Neural progenitor cell (in vitro differentiated cells): ENCODE measurements around the gene KDF1. TPM values are rescaled to one million over a fixed set of nuclear protein-coding genes. Genes with fewer than 3 reads are reported as not detected.

ENCODE experiments used
- DNase-seq: peaks from one replicate; pipeline ENCODE4 v3.0.0-alpha.2; 2016; ENCODE audit warnings: low spot score
- H2AFZ ChIP-seq: fragments of 200-600 bp; sonication (generic); replicated peaks from 2 replicates; pipeline ENCODE4 v1.6.1; 2016; ENCODE audit warnings: antibody characterized with exemption
- H3F3A ChIP-seq: fragments of 200-600 bp; sonication (generic); 2 replicates; pipeline ENCODE4 v1.6.1; 2016; ENCODE audit warnings: antibody characterized with exemption, low read depth
- H3K27ac ChIP-seq: fragments of 200-600 bp; sonication (generic); 2 replicates; pipeline ENCODE4 v1.5.1; 2016; ENCODE audit warnings: mild to moderate bottlenecking
- H3K27me3 ChIP-seq: fragments of 200-600 bp; sonication (generic); 2 replicates; pipeline ENCODE4 v1.6.1; 2016; ENCODE audit warnings: mild to moderate bottlenecking, moderate library complexity
- H3K36me3 ChIP-seq: fragments of 200-600 bp; sonication (generic); 2 replicates; pipeline ENCODE4 v1.5.1; 2016
- H3K4me1 ChIP-seq: fragments of 200-600 bp; sonication (generic); 2 replicates; pipeline ENCODE4 v1.6.1; 2016; ENCODE audit warnings: mixed run types
- H3K4me2 ChIP-seq: fragments of 200-600 bp; sonication (generic); 2 replicates; pipeline ENCODE4 v1.6.1; 2016
- H3K4me3 ChIP-seq: fragments of 200-600 bp; sonication (generic); 2 replicates; pipeline ENCODE4 v1.5.1; 2016
- H3K79me2 ChIP-seq: fragments of 200-600 bp; sonication (generic); 2 replicates; pipeline ENCODE4 v1.6.1; 2016; ENCODE audit warnings: low read depth
- H3K9ac ChIP-seq: fragments of 200-600 bp; sonication (generic); 2 replicates; pipeline ENCODE4 v1.6.1; 2016
- H3K9me3 ChIP-seq: fragments of 200-600 bp; sonication (generic); 2 replicates; pipeline ENCODE4 v1.5.1; 2016; ENCODE audit warnings: low read depth
- H4K20me1 ChIP-seq: fragments of 200-600 bp; sonication (generic); 2 replicates; pipeline ENCODE4 v1.6.1; 2016; ENCODE audit warnings: low read depth
- H3K27ac Mint-ChIP-seq: 3 replicates; pipeline ENCODE4 v1.8.0; 2021; ENCODE audit warnings: mixed read lengths
- H3K27me3 Mint-ChIP-seq: 2 replicates; pipeline ENCODE4 v1.8.0; 2022; ENCODE audit warnings: low read depth, mild to moderate bottlenecking, inconsistent platforms, moderate library complexity, mixed read lengths; ENCODE audit not compliant: insufficient read depth
- H3K36me3 Mint-ChIP-seq: 3 replicates; pipeline ENCODE4 v1.8.0; 2021; ENCODE audit warnings: mixed read lengths
- H3K4me1 Mint-ChIP-seq: 3 replicates; pipeline ENCODE4 v1.8.0; 2021; ENCODE audit warnings: mixed read lengths
- H3K4me3 Mint-ChIP-seq: 3 replicates; pipeline ENCODE4 v1.8.0; 2021; ENCODE audit warnings: mild to moderate bottlenecking, moderate library complexity, mixed read lengths
- H3K9me3 Mint-ChIP-seq: 3 replicates; pipeline ENCODE4 v1.8.0; 2020; ENCODE audit warnings: mixed read lengths
- EZH2 ChIP-seq: fragments of 200-600 bp; sonication (generic); IDR thresholded peaks from 2 replicates; pipeline ENCODE4 v1.6.1; 2017; ENCODE audit warnings: antibody characterized with exemption, mild to moderate bottlenecking, moderate library complexity
- EZH2phosphoT487 ChIP-seq: fragments of 200-600 bp; sonication (generic); IDR thresholded peaks from 2 replicates; pipeline ENCODE4 v1.6.1; 2017; ENCODE audit warnings: antibody characterized with exemption
- total RNA-seq: library from RNA; depleted of rRNA; stranded (reverse); fragments of >200 nt; gene quantifications from 2 replicates; pipeline ENCODE4 v1.2.3, GENCODE V29; 2015; ENCODE audit warnings: low replicate concordance
- TF ChIP-seq, protein P1 (sequence below): fragments of 200-600 bp; sonication (generic); IDR thresholded peaks from 2 replicates; pipeline ENCODE4 v1.5.1; 2017; ENCODE audit warnings: antibody characterized with exemption, mild to moderate bottlenecking

Gene KDF1
- total RNA-seq, 1 donor from 2014 or later: not detected

DNA sequence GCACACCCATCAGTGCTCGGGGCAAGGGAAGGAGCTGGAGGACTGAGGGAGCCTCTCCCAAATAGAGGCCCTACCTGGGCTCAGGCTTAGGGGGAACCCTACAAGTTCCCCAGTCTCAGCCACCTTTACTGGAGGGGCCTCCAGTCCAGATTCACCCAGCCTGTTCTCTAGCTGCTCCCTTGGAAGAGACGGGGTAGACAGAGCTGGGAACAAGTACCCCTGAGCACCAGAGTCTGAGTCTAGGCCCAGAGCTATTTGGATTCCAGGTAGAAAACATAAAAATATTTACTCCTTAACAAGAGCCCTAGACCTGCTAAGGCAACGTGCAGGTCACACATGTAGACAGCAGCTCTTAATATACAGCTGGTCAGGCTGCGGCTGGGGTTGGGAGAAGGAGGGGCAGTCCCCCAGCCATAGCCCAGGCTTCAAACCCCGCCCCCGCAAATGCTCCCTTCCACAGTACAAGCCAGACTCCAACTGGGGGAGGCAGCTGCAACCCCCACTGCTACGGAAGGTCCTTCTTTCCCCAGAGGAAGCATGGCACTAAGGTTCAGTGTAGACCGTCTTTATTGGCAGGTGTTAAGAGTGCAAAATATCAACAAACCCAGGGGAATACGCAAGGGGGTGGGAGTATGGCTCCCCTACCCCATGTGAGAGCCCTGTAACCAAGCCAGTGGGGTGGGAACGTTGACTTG lies 44.4 kb upstream of the KDF1 start:
- no peak overlapping the region for H2AFZ ChIP-seq
- peaks cover 31% of the 10 kb centered on the region for H3K4me1 ChIP-seq
- H3K79me2 ChIP-seq: peaks cover 12% of the 10 kb centered on the region
- peaks cover 5% of the 10 kb centered on the region for H4K20me1 ChIP-seq
- TF ChIP-seq EZH2 (no peak), EZH2phosphoT487 (no peak)
- TF ChIP-seq, protein P1, sequence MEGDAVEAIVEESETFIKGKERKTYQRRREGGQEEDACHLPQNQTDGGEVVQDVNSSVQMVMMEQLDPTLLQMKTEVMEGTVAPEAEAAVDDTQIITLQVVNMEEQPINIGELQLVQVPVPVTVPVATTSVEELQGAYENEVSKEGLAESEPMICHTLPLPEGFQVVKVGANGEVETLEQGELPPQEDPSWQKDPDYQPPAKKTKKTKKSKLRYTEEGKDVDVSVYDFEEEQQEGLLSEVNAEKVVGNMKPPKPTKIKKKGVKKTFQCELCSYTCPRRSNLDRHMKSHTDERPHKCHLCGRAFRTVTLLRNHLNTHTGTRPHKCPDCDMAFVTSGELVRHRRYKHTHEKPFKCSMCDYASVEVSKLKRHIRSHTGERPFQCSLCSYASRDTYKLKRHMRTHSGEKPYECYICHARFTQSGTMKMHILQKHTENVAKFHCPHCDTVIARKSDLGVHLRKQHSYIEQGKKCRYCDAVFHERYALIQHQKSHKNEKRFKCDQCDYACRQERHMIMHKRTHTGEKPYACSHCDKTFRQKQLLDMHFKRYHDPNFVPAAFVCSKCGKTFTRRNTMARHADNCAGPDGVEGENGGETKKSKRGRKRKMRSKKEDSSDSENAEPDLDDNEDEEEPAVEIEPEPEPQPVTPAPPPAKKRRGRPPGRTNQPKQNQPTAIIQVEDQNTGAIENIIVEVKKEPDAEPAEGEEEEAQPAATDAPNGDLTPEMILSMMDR: no peak
- H3K36me3 Mint-ChIP-seq: peaks cover 2% of the 10 kb centered on the region
- H3K36me3 ChIP-seq: no peaks in the 10 kb centered on the region
- H3K9ac ChIP-seq: no peak overlapping the region
- peak overlapping the region; percentile 12 for H3K4me2 ChIP-seq
- H3F3A ChIP-seq: peaks cover 22% of the 10 kb centered on the region
- peaks cover 7% of the 10 kb centered on the region for H3K27me3 Mint-ChIP-seq
- no peaks in the 10 kb centered on the region for H3K27me3 ChIP-seq
- peak overlapping the region; percentile 94 for H3K27ac Mint-ChIP-seq
- peaks cover 75% of the 10 kb centered on the region for H3K4me1 Mint-ChIP-seq
- no peaks in the 10 kb centered on the region for H3K9me3 Mint-ChIP-seq
- no peak for DNase-seq
- H3K4me3 Mint-ChIP-seq: peak overlapping the region; percentile 42
- no peaks in the 10 kb centered on the region for H3K9me3 ChIP-seq
- no peak overlapping the region for H3K27ac ChIP-seq
- no peak overlapping the region for H3K4me3 ChIP-seq

DNA sequence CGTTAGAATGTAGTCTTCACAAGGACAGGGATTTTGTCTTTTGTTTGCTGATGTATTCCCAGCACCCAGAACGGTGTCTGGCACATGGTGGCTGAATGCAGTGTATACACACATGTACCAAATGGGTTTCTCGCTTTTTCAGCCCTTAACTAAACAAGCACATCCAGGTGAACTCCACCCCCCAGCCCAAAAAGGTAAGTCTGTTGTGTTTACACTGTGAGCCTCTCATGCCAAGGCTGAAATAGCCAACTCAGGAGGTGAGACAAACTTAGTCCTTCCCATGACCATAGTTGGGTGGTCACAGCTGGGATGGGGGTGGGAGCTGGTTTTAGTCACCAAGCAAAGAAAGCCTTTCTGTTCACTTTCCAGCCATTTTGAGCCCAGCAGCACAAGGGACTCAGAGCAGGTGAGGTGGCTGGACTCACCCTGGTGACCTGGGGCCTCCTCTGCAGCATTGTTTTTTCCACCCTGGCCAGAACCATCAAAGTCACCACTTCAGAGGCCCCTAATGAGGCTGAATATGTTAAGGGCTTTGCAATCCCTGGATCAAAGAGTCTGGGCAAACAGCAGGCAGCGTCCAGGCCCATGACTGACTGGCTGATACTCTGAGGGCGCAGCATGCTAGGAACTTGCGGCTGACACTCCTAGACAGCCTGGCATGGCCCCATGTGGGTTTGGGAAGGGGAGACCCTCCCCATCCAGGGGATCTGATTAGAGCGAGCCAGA lies 43.6 kb upstream of the KDF1 start:
- peaks cover 77% of the 10 kb centered on the region for H3K4me1 Mint-ChIP-seq
- peak overlapping the region; percentile 94 for H3K27ac Mint-ChIP-seq

DNA sequence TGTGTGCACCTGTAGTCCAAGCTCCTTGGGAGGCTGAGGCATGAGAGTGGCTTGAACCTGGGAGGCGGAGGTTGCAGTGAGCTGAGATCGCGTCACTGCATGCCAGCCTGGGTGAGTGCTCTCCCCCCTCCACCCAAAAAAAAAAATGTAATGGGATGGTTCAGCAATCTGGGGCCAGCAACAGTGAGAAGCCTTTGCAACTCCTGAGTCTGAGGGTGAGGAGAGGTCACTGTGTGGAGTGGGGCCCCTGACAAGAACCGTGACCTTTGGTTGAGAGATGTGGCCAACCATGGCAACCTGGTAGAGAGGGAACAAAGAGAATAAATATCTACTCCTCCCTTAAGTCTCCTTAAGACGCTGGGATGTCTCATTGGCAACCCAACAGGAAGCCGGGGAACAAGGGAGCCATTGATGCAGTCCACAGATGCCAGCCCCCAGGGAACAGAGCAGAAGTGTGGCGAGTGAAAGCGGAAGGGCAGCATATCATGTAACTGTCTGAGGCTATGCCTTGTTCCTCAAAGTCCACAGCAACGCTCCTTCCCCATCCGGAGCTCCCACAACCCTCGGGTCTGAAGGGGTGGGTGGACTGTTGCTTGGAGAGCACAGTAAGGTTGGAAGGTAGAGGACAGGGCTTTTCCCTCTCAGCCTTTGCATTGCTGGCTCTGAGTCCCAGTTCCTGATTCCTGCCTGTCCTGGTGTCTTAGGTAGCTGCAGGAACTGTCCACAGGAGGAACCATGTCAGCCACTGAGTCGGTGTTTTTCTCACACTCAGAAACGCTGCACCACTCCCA lies 41.5 kb upstream of the KDF1 start:
- no peaks in the 10 kb centered on the region for H3K79me2 ChIP-seq

More for the DNA sequence above, 43.6 kb upstream of the KDF1 start:
- DNase-seq: no peak
- no peak overlapping the region for H3K4me3 ChIP-seq
- no peak overlapping the region for H3K9ac ChIP-seq
- peaks cover 2% of the 10 kb centered on the region for H3K36me3 Mint-ChIP-seq
- H3K9me3 Mint-ChIP-seq: no peaks in the 10 kb centered on the region
- no peak overlapping the region for H2AFZ ChIP-seq
- no peaks in the 10 kb centered on the region for H3K27me3 ChIP-seq
- H3K4me2 ChIP-seq: peak overlapping the region; percentile 12
- peaks cover 5% of the 10 kb centered on the region for H3K79me2 ChIP-seq
- H3K4me3 Mint-ChIP-seq: peak overlapping the region; percentile 42
- peaks cover 7% of the 10 kb centered on the region for H3K27me3 Mint-ChIP-seq
- H3K27ac ChIP-seq: no peak overlapping the region
- peaks cover 37% of the 10 kb centered on the region for H3K4me1 ChIP-seq
- H3F3A ChIP-seq: peaks cover 29% of the 10 kb centered on the region
- H3K36me3 ChIP-seq: no peaks in the 10 kb centered on the region
- H3K9me3 ChIP-seq: no peaks in the 10 kb centered on the region
- H4K20me1 ChIP-seq: no peaks in the 10 kb centered on the region
- TF ChIP-seq, protein P1: no peak

More for the DNA sequence above, 41.5 kb upstream of the KDF1 start:
- peak overlapping the region; percentile 70 for H3K4me3 Mint-ChIP-seq
- H3K4me2 ChIP-seq: peak overlapping the region; percentile 5
- H3K36me3 ChIP-seq: no peaks in the 10 kb centered on the region
- peaks cover 2% of the 10 kb centered on the region for H3K36me3 Mint-ChIP-seq
- no peaks in the 10 kb centered on the region for H3K9me3 Mint-ChIP-seq
- DNase-seq: no peak
- no peak overlapping the region for H3K4me3 ChIP-seq
- H3K27ac ChIP-seq: no peak overlapping the region
- H3F3A ChIP-seq: peaks cover 33% of the 10 kb centered on the region
- peaks cover 38% of the 10 kb centered on the region for H3K4me1 ChIP-seq
- H3K9me3 ChIP-seq: no peaks in the 10 kb centered on the region
- peak overlapping the region; percentile 97 for H3K27ac Mint-ChIP-seq
- TF ChIP-seq EZH2 (no peak), EZH2phosphoT487 (no peak)
- TF ChIP-seq, protein P1: no peak
- H3K27me3 ChIP-seq: peaks cover 6% of the 10 kb centered on the region
- H4K20me1 ChIP-seq: peaks cover 3% of the 10 kb centered on the region
- no peak overlapping the region for H2AFZ ChIP-seq
- peaks cover 82% of the 10 kb centered on the region for H3K4me1 Mint-ChIP-seq
- H3K27me3 Mint-ChIP-seq: peaks cover 14% of the 10 kb centered on the region
- no peak overlapping the region for H3K9ac ChIP-seq
